Measurements from ENCODE around the gene DNAJB6.

The DNAJB6 gene

GRCh38 chr7:157466867-157467261 is 130.1 kb downstream of the DNAJB6 start:
- DNase-seq (ENCODE audit: low spot score) = no peak

All from LoVo (cell line).